8988T (cell line): Measurements from ENCODE around the gene TEX51.

ENCODE experiments used
- DNase-seq: peaks from one replicate; pipeline ENCODE4 v3.0.0; 2011

Gene TEX51

DNA sequence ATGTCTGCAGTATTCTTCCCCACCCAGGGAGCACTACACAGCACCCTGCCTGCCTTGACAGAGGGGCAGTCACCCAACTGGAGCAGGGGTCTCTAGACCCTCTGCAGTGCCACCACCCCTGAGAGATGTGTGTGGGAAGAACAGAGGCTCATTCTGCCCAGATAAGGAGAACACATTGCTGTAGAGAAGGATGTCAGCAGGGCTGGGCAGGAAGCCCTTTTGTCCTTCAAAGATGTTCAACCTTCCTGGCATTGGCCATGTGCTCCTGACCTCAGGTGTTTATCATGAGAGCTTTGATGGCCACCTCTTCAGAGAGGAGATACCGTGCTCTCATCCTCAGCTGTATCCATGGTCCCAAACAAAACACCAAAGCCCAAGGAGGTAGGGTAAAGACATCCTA lies 4.6 kb upstream of the TEX51 start:
- DNase-seq: no peak

DNA sequence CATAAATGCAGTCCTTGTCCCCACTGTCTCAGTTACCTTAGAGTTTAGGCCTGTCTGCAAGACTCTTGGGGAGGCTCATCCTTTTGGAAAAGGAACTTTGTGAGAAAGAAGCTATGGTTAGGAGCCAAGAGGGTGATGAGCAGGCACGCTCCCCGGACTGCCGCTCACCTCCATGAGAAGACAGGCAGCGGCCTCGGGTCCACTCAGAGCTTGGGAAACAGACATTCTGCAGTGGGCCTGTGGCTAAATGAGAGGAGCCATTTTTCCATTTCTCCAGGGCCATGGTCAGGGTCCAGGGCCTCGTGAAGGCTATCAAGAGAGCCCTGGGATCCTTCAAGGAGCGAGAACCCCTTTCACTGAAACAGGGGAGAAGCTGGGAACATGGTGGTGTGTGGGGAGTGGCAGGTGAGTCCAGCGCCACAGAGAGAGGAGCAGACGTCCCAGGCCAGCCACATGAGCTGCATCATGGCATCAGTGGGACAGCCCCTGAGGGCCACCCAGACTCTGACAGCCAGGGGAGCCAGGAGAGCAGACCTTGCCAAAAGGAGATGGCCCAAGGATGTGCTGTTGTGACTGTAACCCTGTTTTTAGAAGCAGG lies 4.0 kb upstream of the TEX51 start:
- no peak for DNase-seq

DNA sequence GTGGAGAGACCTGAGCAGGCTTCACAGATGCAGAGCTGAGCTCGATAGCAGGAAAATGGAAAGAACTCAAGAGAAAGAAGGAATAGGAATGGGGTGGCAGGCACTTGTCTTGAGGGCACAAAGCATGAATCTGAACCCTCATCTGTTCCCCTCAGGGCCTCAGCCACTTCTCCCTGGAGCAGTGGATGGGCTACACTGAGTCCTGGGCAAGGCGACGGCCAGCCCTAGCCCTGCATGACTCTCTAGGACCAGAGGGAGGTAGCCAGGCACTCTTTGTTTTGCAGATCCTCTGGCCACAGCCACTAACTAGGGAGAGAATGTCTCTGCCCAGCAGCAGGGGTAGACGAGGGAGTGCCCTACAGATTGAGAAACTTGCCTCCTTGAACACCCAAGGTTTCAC lies 3.4 kb upstream of the TEX51 start:
- no peak for DNase-seq

DNA sequence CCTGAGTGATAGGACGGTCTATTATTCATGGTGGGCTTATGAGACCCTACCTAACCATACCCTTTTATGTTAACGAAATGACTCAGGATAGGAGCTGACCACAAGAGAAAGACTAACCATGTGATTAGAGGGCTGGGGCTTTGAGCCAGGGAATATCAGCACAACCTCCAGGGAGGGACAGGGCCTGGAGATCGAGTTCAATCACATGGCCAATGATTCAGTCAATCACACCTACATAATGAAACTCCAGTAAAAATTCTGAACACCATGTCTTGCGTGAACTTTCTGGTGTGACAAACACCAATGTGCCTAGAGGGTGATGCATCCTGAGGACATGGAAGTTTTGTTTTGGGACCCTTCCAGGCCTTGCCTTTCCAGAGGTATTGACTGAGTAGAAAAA lies 2.2 kb upstream of the TEX51 start:
- DNase-seq: no peak

DNA sequence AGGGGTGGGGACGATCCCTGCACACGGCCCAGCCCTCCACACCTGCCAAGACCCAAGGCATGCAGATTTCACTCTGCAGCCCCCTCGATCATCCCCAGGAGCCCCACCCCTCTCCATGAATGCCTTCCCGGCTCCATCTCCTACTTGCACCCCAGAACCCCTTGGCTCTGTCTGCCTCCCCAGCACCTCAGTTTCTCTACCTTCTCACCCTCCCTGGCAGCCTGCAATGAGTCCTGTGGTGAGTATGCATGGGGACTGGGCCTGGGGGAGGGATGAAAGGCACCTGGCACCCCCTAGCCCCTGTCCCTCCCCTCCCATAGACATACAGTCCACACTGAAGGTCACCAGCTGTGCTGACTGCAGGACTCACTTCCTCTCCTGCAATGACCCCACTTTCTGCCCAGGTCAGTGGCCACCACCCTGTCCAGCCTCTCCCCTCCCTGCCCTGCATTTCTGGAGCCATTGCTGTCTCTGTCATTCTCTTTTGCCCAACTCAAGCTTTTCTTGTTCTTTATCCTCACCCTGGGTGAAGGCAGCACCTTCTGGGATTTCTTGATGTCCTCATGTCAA lies 1.0 kb downstream of the TEX51 start:
- DNase-seq: no peak

DNA sequence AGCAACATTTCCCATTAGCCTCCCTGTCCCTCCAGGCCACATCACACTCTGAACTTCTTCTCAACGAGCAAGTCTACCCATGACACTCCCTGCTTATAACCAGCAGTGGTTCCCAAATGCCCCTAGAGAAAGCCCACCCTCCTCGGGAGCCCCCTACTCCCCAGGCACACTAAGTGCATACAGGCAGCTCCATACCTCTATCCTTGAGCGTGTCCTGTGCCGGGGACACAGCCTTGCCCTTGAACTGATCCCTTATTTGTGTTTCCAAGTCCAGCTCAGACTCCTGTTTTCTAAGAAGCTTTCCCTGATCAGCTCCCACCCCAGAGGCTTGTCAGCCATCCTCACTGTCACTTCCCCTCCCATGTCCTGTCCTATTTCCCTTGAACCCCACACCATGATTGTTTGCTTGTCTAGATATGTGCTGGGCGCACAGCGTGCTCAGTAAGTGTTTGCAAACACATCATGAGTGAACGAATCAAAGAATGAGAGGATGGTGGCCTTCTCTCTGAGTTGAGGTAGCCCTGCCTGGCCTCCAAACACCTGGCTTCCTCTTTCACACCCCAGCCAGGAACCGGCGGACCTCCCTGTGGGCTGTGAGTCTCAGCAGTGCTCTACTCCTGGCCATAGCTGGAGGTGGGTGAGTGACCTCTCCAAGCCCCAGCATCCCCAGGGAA lies 2.1 kb downstream of the TEX51 start:
- DNase-seq: no peak

DNA sequence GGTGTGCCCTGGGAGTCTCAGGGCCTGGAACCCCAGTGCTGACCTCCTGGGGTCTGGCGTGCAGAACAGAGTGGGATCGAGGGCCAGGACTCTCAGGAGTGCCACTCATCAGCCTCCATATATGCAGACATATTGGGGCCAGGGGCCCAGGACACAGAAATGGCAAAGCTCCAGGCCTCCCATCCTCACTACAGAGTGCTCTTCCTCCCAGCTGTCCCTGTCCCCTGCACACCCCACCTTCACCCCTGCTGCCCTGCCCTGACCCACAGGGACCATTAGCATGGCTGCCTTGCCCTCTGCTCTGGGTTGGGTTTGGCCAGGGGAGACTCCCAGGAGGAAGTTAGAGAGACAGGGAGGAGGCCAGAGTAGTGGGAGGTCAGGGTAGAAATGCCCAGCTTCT lies 2.8 kb downstream of the TEX51 start:
- DNase-seq: no peak

DNA sequence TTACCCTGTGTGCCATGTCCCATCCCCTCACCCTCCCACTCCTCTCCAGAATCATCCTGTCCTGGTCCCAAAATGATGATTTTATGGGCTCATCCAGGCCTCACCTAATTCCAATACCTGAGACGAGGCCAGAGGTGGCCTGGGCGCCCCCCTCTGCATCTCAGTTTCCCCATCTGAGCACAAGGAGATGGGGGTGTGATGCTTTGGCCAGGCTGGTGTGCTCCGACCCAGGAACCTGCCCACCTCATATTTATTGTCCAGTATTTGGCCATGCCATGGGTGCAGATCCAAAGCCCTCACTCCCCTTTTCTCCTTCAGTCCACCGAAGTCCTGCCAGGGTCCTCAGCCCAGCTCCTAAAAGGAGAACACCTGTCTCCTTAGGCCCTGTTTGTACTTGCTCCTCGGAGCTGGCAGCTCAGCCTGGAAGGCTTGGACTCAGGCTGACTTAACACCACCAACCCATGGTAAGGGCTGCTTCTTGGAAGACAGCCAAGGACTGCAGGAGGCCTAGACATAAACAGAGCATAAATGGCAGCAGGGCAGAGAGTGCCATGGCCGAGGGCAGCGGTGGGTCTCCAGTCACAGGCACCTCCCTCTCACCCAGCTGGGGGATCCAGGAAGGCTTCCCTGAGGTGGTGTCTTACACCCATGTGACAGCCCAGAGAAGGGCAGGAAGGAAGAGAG lies 3.6 kb downstream of the TEX51 start:
- DNase-seq: no peak

DNA sequence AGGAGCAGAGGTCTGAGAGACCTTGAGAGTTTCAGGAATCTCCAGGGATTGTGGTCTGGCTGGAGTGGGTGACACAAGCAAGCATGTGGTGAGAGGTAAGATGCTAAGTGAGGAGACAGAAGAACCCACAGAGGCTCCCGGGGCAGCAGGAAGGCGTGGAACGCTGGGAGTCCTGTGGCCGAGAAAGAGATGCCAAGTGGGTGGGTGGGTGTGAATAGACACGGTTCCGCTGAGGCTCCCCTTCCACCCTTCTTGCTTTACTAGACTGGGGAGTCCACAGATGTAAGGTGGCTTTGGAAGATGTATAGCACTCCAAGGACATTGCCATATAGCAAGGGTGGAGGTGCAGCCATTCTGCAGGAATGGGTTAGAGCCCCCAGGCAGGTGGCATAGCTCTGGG lies 4.2 kb downstream of the TEX51 start:
- no peak for DNase-seq

DNA sequence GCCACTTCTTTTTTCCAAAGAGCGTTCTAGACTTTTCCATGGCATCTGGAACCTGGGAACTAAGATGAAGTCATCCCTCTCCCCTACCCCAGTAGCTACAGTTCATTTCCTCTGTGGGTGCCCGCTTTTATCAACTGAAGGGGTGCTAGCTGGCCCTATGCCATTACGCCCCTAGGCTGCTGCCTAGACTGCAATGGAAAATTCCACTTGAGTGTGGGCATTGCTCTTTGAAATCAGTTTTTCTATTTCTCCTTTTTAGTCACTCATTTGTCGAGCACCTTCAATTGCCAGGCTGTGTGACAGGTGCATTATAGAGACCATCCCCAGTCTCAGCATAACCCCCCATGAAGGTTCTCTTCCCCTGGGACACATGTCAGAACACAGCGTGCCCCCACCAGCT lies 7.3 kb downstream of the TEX51 start:
- DNase-seq: no peak

DNA sequence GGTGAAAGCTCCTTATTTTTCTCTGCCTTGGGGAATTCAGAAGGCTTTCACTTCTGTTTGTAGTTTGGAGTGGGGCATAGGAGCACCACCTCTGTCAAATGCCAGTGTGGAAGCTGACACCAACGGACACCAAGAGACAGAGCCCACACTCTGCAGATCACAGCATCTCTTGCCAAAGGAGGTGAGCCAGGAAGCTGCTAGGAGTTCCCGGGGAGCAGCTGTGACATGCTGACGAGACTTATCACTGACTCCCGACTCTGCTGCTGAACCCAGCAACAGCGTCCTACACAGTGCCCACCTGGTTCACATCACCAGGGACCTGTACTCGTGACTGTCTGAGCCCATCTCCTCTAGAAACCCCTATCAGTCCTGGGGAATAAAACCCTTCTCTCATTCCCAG lies 8.1 kb downstream of the TEX51 start:
- DNase-seq: no peak

DNA sequence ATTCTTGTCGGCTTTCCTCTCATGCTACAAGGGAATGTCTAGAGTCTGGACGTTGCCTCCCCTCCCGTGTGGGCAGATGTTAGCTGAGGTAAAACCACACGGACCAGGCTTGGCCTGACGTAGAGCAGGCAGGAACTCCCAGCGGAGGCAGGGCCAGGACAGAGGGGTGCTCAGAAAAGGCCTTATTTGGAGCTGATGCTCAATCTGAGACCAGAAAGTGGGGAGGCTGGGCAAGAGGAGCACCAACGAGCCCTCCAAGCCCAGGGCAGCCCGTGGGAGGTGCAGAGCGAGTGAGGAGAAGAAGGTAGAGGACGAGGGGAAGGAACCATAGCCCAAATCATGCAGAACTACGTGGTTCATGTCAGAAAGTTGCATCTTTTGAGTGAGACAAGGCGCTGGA lies 9.0 kb downstream of the TEX51 start:
- no peak for DNase-seq

DNA sequence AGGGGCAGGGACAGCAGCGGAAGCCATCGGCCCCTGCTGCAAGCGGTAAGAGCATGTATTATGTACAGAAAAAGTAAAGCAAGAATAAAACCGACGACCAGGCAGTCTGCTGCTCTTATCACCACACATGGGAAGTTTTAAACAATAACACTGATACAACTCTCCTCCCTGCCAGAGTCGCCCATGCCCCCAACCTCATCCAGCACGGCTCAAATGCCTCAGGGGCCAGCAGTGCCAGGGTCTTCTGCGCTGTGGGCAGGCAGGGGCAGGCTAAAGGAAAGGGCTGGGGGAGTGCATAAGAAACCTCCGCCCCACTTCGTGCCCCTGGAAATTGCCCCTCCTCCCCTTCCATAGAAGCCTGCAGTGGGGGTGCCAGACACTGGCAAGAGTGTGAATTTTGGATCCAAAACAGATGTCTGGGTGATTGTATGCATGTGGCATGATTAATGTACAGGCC lies 10.1 kb downstream of the TEX51 start:
- no peak for DNase-seq

DNA sequence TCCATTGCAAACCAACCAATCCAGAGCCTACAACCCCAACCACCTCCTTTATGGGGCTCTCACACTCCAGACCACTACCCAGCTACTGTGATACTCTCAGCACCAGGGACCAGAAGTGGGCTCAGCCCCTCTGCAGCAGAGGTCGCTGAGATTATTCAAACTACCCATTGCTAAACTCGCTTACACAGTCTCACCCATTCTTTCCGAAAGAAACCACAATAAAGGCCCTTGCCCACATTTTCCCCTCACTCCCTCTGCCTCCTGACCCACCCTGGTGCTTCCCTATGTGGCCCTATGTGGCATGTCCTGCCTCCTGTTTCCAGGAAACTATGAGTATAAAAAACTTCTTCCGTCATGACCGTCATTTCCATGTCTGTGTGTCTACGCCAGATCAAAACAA lies 10.7 kb downstream of the TEX51 start:
- DNase-seq: no peak

DNA sequence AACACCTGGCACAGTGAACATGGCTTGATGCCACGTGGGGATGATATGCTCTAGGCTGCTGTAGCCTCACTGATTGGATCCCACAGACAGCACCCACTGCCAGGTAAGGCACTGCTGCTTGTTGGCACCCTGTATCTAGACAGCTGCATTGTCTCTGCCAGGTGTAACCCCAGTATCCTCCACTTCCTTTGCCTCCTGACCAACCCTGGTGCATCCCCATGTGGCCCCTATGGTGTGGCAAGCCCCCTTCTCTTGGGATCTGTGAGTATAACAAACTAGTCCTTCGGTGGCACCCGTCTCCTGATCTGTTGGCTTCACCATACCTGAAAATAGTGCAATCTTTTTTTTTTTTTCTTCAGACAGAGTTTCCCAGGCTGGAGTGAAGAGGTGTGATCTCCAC lies 11.1 kb downstream of the TEX51 start:
- DNase-seq: no peak

DNA sequence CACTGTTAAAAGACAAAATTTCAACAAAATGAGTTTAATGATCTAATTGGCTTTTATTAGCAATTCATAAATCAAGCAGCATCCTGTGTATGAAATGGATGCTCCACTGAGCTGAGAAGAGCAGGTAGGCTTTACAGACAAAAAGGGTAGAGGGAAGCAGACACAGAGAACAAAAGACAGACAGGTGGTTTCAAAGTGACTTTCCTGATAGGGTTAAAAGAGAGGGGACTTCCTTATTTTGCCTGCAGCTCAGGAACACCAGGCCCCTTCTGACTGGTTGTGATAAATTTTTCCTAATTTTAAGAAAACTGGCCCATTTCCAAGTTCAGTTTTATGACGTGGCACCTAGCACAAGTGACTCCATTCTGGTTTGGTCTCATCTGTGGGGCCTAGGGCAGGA lies 11.9 kb downstream of the TEX51 start:
- no peak for DNase-seq

DNA sequence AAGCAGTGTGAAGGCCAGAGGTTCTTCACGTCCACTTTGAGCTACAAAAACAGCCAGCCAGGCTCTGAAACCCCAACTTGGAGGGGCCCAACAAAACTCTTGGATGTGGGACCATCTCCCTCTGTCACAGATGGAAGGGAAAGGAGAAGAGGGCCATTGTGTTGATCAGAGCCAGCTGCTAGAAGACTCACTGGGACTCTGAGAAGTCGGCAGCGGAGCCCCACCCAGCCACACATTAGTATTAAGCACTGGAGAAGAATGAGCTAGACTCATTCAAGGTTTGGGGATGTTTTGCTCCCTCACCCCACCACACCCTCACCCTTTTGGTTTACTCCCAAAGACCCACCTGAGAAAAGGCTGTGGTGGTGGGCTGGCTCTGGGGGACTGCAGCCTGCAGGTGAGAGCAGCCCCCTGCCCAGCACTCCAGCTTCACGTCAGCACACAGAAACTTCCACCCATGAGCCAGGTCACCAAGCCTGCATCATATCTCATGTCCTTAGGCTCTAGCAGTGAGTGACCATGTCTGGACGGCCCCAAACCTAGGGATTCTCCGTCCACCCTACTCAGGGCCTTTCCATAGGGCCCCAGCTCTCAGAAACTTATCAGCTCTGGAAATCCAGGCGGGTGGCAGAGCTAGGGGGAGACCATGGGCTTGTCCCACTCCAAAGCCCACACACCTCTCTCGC lies 12.6 kb downstream of the TEX51 start:
- DNase-seq: no peak

DNA sequence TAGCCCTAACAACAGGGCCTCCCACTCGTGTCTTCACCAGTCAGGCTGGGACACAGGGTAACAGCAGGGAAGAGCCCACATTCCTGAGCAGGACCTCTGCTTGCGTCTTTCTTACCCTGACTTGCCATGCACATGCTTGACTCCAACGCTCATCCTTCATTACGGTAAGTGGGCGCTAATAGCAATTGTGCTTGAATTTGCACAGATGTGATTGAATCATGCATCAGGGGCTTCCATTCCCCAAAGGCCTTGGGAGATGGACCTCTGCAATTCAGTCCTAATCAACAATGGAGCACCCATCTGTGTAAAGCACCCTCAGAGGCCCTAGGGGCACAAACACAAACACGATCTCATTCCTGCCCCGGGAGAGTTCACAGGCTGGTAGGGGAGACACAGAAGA lies 13.5 kb downstream of the TEX51 start:
- DNase-seq: no peak

DNA sequence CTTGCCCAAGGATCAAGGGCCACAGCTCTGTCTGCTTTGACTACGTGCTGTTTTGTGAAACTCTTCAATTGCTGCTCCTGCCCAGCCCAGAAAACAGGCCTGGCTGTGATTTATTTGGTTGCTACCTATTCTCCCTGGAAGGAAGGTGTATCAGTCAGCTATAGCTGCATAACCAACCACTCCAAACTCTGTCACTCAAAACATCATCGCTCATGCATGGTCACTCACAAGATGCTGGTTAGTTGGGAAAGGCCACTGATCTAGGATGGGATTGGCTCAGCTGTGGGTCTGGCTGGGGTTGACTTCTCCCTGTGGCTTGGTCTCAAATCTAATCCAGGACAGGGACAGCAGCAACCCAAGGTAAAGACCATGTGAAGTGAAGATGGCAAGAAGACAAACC lies 14.6 kb downstream of the TEX51 start:
- DNase-seq: no peak

DNA sequence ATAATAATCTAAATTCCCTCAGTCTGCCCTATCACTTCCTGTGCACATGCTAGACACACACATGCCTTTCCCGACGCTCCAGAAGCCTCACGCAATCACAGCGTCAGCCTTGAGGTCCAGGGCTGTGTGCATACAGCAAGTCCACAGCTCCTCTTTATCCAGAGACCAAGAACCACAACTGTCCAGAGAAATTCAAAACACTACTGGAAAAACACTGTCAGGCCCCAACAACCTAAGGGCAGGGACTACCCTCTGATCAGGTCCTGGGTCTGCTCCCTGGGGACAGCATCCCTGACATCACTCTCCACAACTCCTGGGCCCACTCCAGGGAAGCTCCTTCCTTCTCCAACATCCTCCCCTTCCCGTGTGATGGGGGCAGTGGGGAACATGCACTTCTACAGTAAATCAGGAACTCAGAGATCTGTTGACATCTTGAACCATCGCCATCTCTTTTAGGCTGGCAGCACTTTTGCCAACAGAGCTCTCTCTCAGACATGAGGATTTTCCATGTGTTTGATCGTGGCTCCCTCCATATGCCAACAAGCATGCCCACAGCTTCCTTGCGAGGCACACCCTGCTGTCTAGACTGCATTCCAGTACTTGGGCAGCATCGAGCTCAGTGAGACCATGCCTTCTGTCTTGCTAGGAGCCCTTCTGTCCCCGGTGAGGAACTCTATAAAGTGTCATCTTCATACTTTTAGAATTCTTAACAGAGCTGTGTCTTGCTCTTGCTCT lies 15.4 kb downstream of the TEX51 start:
- no peak for DNase-seq

DNA sequence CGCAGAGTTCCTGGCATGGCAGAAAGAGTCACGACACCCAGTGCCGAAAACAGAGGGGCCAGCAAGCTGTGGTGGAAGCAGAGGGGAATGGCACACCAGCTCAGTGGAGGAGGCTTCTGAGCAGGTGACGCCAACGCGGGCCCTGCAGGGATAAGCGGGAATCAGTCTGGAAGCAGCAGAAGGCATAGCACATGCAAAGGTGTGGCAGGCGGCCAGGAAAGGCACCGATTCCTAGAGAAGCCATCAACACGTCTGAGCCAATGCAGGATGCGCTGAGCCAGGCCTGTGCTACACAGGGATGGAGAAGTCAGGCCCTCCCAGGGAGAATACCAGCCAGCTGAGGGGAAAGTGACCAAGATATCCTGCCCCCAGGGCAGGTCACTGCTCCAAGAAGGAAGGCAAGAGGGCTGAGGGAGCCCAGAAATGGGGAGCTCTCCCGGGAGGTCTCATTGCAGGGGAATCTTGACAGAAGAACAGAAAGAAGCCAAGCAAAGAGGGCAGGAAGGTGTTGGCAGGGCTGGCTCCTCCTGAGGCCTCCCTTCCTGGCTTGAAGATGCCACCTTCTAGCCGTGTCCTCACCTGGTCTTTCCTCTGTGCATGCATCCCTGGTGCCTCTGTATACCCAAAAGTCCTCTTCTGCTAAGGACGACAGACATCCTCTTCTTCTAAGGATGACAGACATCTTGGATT lies 16.3 kb downstream of the TEX51 start:
- no peak for DNase-seq

DNA sequence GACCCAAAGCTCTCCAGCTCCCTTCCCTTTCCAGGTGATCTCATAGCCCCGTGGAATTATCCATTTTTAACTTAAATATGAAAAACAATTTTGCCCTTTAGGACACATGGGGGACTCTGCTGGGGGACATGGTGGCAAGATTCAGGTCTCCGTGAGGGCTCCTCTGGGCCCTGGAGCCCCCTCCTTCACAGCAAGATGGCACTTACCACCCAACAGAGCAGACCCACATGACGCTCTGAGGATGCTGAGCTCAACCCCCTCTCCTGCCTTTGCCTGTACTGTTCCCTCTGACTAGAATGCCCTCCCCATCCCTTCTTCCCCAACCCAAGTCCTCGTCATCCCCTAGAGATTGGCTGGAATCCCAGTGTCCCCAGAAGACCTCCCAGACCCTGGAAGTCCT lies 17.2 kb downstream of the TEX51 start:
- DNase-seq: no peak
